ENCODE results near the gene SCYGR6. TPM values are rescaled to one million over a fixed set of nuclear protein-coding genes. Genes with fewer than 3 reads are reported as not detected.

Gene SCYGR6
- total RNA-seq, 1 donor from 2014 or later: not detected

- intact Hi-C loops (cut with DNase I): no loop called here
- DNase-seq (ENCODE audit: extremely low spot score in 2 of 2): peak in 1 of 2 donors; percentile 60
- Histone ChIP-seq H3K4me3 (no peak overlapping the region), H3K9me3 (no peaks in the 10 kb centered on the region), H3K27ac (no peak overlapping the region), H3K4me1 (no peaks in the 10 kb centered on the region), H3K27me3 (no peaks in the 10 kb centered on the region), H3K36me3 (no peaks in the 10 kb centered on the region)
- TF ChIP-seq POLR2AphosphoS5 (IDR thresholded peaks at IDR 0.05; ENCODE audit: insufficient read depth in 1 of 2, low read depth in 1 of 2) (no peak), POLR2A (IDR thresholded peaks at IDR 0.05) (no peak), CTCF (IDR thresholded peaks at IDR 0.05) (no peak)
Observed at GRCh38 chr2:227710986-227711385, 13.6 kb downstream of the SCYGR6 start.

GRCh38 chr2:227707390-227707789 lies 17.2 kb downstream of the SCYGR6 start:
- Histone ChIP-seq H3K9me3 (no peaks in the 10 kb centered on the region), H3K27ac (no peak overlapping the region), H3K4me3 (no peak overlapping the region), H3K4me1 (no peaks in the 10 kb centered on the region), H3K36me3 (no peaks in the 10 kb centered on the region), H3K27me3 (no peaks in the 10 kb centered on the region)
- TF ChIP-seq POLR2AphosphoS5 (IDR thresholded peaks at IDR 0.05; ENCODE audit: insufficient read depth in 1 of 2, low read depth in 1 of 2) (no peak), POLR2A (IDR thresholded peaks at IDR 0.05) (no peak), CTCF (IDR thresholded peaks at IDR 0.05) (no peak)
- DNase-seq (ENCODE audit: extremely low spot score in 2 of 2): no peak
- intact Hi-C loops (cut with DNase I): no loop called here

DNA sequence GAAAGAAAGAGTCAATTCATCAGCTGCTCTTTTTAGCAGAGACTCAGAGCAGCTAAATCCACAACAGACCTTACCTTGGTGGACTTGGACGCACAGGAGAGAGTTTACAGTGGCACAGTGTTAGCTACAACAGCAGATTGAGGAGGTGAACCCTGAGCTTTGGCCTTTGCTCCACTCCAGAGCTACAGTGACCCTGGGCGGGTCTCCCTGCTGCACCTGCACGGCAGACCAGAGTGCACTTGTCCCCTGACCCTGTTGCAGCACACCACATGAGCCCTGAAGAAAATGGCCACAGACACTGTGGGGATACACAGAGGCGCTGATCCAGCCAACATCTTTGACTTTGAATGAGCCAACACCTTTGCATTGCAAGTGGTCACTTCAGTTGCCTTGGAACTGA lies 17.7 kb downstream of the SCYGR6 start:
- intact Hi-C loops (cut with DNase I): no loop called here
- no peaks in the 10 kb centered on the region for H3K4me1 ChIP-seq
- no peaks in the 10 kb centered on the region for H3K36me3 ChIP-seq
- TF ChIP-seq POLR2A (IDR thresholded peaks at IDR 0.05) (no peak), CTCF (IDR thresholded peaks at IDR 0.05) (no peak), POLR2AphosphoS5 (IDR thresholded peaks at IDR 0.05; ENCODE audit: insufficient read depth in 1 of 2, low read depth in 1 of 2) (no peak)
- DNase-seq (ENCODE audit: extremely low spot score in 2 of 2): peak in 1 of 2 donors; percentile 75
- no peak overlapping the region for H3K4me3 ChIP-seq
- no peak overlapping the region for H3K27ac ChIP-seq
- H3K9me3 ChIP-seq: no peaks in the 10 kb centered on the region
- H3K27me3 ChIP-seq: no peaks in the 10 kb centered on the region

- TF ChIP-seq POLR2A (IDR thresholded peaks at IDR 0.05) (no peak), POLR2AphosphoS5 (IDR thresholded peaks at IDR 0.05; ENCODE audit: insufficient read depth in 1 of 2, low read depth in 1 of 2) (no peak), CTCF (IDR thresholded peaks at IDR 0.05) (no peak)
- no peak overlapping the region for H3K4me3 ChIP-seq
- no peaks in the 10 kb centered on the region for H3K27me3 ChIP-seq
- no peak overlapping the region for H3K27ac ChIP-seq
- intact Hi-C loops (cut with DNase I): no loop called here
- no peaks in the 10 kb centered on the region for H3K9me3 ChIP-seq
- H3K4me1 ChIP-seq: no peaks in the 10 kb centered on the region
- peak in 1 of 2 donors; percentile 22 for DNase-seq (ENCODE audit: extremely low spot score in 2 of 2)
- no peaks in the 10 kb centered on the region for H3K36me3 ChIP-seq
Observed at GRCh38 chr2:227703961-227704360, 20.6 kb downstream of the SCYGR6 start.

DNA sequence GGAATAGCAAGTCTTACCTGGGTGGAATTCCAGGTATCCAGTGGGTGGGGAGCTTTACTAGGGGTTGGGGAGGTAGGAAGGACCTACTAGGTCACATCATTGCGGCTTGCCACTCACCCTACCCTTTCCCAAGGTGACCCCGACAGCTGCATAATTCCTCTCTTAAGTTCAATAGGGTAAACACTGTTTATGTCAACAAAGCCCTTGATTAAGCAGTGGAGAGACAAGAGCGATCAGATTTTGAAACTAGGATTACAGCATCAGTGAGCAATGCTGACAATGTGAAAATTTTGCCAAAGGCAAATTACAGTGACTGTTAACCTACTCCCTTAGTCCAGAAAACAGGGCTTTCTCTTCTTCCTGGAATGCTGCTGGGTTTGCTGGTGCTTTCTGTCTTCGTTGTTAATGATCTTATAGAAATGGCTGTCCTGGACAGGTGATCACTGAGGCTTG lies 21.3 kb downstream of the SCYGR6 start:
- Histone ChIP-seq H3K27ac (no peak overlapping the region), H3K4me3 (no peak overlapping the region), H3K36me3 (no peaks in the 10 kb centered on the region), H3K4me1 (no peaks in the 10 kb centered on the region), H3K27me3 (no peaks in the 10 kb centered on the region), H3K9me3 (no peaks in the 10 kb centered on the region)
- TF ChIP-seq POLR2AphosphoS5 (IDR thresholded peaks at IDR 0.05; ENCODE audit: insufficient read depth in 1 of 2, low read depth in 1 of 2) (no peak), POLR2A (IDR thresholded peaks at IDR 0.05) (no peak), CTCF (IDR thresholded peaks at IDR 0.05) (no peak)
- DNase-seq (ENCODE audit: extremely low spot score in 2 of 2): peak in 1 of 2 donors; percentile 52
- intact Hi-C loops (cut with DNase I): no loop called here
